ENCODE results near the gene CAPN2. TPM values are rescaled to one million over a fixed set of nuclear protein-coding genes. Genes with fewer than 3 reads are reported as not detected.

CAPN2 gene
- total and polyA plus RNA-seq, 2 donors from 2014 or later, result 175 to 276 TPM

DNA sequence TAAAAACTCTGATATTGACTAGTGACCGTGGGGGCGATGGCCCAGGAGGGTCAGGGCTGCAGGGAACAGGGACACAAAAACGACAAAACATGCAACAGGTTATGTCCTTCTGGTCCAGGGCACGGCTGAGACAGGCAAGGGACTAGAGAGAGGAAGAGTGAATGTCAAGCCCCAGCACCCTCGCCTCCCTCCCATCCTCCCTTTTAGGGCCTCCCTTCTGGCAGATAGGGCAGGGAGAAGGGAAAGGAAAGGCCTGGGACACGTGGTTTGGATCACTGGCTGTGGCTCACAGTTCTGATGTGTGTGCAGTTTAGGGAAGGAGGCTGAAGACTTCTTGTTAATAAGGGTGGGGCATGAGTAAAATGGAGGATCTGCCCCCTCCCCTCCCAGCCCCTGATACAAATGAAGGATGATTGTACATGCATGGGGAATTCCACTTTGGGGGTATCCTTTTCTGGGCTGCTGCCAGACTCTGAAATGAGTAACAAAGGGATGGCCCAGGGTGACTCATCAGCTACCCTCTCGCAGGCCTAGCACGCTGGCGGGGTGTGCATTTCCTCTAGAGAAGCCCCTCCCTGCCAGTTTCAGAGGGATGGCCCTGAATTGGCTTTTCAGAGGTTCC lies 14.2 kb downstream of the CAPN2 start:
- Histone ChIP-seq H3K36me3 (ENCODE audit: control insufficient read depth in 2 of 3, insufficient read depth in 3 of 3, low read length in 3 of 3) (peaks cover 0 to 3% (median 0%) of the 10 kb centered on the region in 3 donors), H3K27me3 (ENCODE audit: control insufficient read depth, insufficient read depth, low read length) (no peaks in the 10 kb centered on the region), H3K27ac (ENCODE audit: low read depth in 2 of 2, low read length in 2 of 2) (peak overlapping the region; percentile 73 to 84), H3K9ac (ENCODE audit: low read length in 3 of 3) (peak overlapping the region in 2 of 3 donors; percentile 8 to 48), H3K4me1 (ENCODE audit: control insufficient read depth in 2 of 3, insufficient read depth in 2 of 3, low read depth in 1 of 3, low read length in 3 of 3) (peaks cover 10 to 38% (median 36%) of the 10 kb centered on the region in 3 donors), H3K4me3 (ENCODE audit: low read length in 3 of 3) (no peak overlapping the region), H3K9me3 (ENCODE audit: control insufficient read depth in 2 of 3, insufficient read depth in 1 of 3, low read length in 3 of 3) (no peaks in the 10 kb centered on the region)
- intact Hi-C loops (cut with DNase I), result no loop called here
- FAIRE-seq (no peak), DNase-seq (peak in 4 of 5 donors; percentile 45 to 92 (median 68))
- TF ChIP-seq, protein P1, sequence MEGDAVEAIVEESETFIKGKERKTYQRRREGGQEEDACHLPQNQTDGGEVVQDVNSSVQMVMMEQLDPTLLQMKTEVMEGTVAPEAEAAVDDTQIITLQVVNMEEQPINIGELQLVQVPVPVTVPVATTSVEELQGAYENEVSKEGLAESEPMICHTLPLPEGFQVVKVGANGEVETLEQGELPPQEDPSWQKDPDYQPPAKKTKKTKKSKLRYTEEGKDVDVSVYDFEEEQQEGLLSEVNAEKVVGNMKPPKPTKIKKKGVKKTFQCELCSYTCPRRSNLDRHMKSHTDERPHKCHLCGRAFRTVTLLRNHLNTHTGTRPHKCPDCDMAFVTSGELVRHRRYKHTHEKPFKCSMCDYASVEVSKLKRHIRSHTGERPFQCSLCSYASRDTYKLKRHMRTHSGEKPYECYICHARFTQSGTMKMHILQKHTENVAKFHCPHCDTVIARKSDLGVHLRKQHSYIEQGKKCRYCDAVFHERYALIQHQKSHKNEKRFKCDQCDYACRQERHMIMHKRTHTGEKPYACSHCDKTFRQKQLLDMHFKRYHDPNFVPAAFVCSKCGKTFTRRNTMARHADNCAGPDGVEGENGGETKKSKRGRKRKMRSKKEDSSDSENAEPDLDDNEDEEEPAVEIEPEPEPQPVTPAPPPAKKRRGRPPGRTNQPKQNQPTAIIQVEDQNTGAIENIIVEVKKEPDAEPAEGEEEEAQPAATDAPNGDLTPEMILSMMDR (IDR thresholded peaks at IDR 0.05; ENCODE audit: borderline replicate concordance, extremely low read depth, insufficient read depth), result no peak

DNA sequence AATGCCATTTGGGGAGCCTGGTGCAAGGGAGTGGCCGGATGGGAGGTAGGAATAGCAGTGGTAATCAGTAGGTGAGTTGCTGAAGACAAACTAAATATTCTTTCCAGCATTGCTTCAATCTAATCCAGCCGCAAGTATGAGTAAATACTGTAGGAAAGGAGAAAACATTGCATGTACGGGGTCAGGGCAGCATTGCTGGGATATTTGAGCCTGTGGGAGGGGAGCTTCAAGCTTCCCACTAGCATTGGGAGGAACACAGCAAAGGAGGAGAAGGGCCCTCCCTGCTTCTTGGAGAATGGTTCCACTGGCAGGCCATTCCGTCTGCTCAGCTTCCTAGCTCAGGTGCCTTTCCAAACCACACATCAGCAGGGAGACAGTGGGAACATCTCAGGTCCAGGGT lies 15.2 kb downstream of the CAPN2 start:
- Histone ChIP-seq H3K36me3 (ENCODE audit: control insufficient read depth in 2 of 3, insufficient read depth in 3 of 3, low read length in 3 of 3) (peaks cover 0 to 3% (median 0%) of the 10 kb centered on the region in 3 donors), H3K4me3 (ENCODE audit: low read length in 3 of 3) (no peak overlapping the region), H3K9me3 (ENCODE audit: control insufficient read depth in 2 of 3, insufficient read depth in 1 of 3, low read length in 3 of 3) (no peaks in the 10 kb centered on the region), H3K27me3 (ENCODE audit: control insufficient read depth, insufficient read depth, low read length) (no peaks in the 10 kb centered on the region), H3K27ac (ENCODE audit: low read depth in 2 of 2, low read length in 2 of 2) (peak overlapping the region; percentile 73 to 84), H3K4me1 (ENCODE audit: control insufficient read depth in 2 of 3, insufficient read depth in 2 of 3, low read depth in 1 of 3, low read length in 3 of 3) (peaks cover 12 to 42% (median 39%) of the 10 kb centered on the region in 3 donors), H3K9ac (ENCODE audit: low read length in 3 of 3) (peak overlapping the region in 1 of 3 donors; percentile 48)
- intact Hi-C loops (cut with DNase I), result no loop called here
- TF ChIP-seq, protein P1 (IDR thresholded peaks at IDR 0.05; ENCODE audit: borderline replicate concordance, extremely low read depth, insufficient read depth), result no peak
- FAIRE-seq, result no peak
- DNase-seq, result peak in 2 of 5 donors; percentile 33 to 51

DNA sequence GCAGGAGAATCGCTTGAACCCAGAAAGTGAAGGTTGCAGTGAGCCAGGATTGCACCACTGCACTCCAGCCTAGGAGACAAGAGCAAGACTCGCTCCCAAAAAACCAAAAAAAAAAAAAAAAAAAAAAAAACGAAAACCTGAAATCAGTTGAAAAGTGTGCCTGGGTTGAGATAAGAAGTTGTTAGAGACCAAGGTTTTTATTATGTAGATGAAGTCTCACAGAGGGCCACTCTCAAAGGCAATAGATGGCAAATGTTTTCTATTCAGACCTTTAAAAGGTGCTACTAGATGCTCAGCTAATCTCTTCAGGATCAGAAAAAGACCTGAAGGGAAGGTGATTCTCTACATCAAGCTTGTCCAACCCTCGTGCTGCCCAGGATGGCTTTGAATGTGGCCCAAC lies 17.6 kb downstream of the CAPN2 start:
- H3K27me3 ChIP-seq (ENCODE audit: control insufficient read depth, insufficient read depth, low read length), result no peaks in the 10 kb centered on the region
- H3K36me3 ChIP-seq (ENCODE audit: control insufficient read depth in 2 of 3, insufficient read depth in 3 of 3, low read length in 3 of 3), result peaks cover 0 to 3% (median 0%) of the 10 kb centered on the region in 3 donors
- intact Hi-C loops (cut with DNase I), result no loop called here
- no peak for FAIRE-seq
- TF ChIP-seq, protein P1 (IDR thresholded peaks at IDR 0.05; ENCODE audit: borderline replicate concordance, extremely low read depth, insufficient read depth), result no peak
- DNase-seq, result no peak
- H3K4me1 ChIP-seq (ENCODE audit: control insufficient read depth in 2 of 3, insufficient read depth in 2 of 3, low read depth in 1 of 3, low read length in 3 of 3), result peaks cover 12 to 60% (median 52%) of the 10 kb centered on the region in 3 donors
- no peak overlapping the region for H3K9ac ChIP-seq (ENCODE audit: low read length in 3 of 3)
- peak overlapping the region; percentile 40 to 83 for H3K27ac ChIP-seq (ENCODE audit: low read depth in 2 of 2, low read length in 2 of 2)
- H3K9me3 ChIP-seq (ENCODE audit: control insufficient read depth in 2 of 3, insufficient read depth in 1 of 3, low read length in 3 of 3), result no peaks in the 10 kb centered on the region
- H3K4me3 ChIP-seq (ENCODE audit: low read length in 3 of 3), result no peak overlapping the region

Data from kidney (tissue), 14 donors.